Smooth muscle cell (in vitro differentiated cells): ENCODE results near the gene IMMT. TPM values are rescaled to one million over a fixed set of nuclear protein-coding genes. Genes with fewer than 3 reads are reported as not detected.

Experiments
- DNase-seq: peaks from one replicate; lab custom pipeline; 2025; ENCODE audit not compliant: unreplicated experiment; lab: John Stamatoyannopoulos, UW
- H2AFZ ChIP-seq: fragments of 200-600 bp; sonication (generic); 2 replicates; pipeline ENCODE4 v1.6.0; 2016; ENCODE audit warnings: antibody characterized with exemption, low read depth, mild to moderate bottlenecking
- H3F3A ChIP-seq: fragments of 200-600 bp; sonication (generic); 2 replicates; pipeline ENCODE4 v1.6.0; 2017; ENCODE audit warnings: antibody characterized with exemption, low read depth
- H3K27ac ChIP-seq: fragments of 200-600 bp; sonication (generic); 2 replicates; pipeline ENCODE4 v1.5.1; 2016; ENCODE audit warnings: low read depth, mild to moderate bottlenecking
- H3K27me3 ChIP-seq: fragments of 200-600 bp; sonication (generic); 2 replicates; pipeline ENCODE4 v1.6.1; 2016; ENCODE audit warnings: low read depth, mild to moderate bottlenecking
- H3K36me3 ChIP-seq: fragments of 200-600 bp; sonication (generic); 2 replicates; pipeline ENCODE4 v1.5.1; 2016; ENCODE audit warnings: low read depth
- H3K4me1 ChIP-seq: fragments of 200-600 bp; sonication (generic); 2 replicates; pipeline ENCODE4 v1.5.1; 2016; ENCODE audit warnings: low read depth
- H3K4me2 ChIP-seq: fragments of 200-600 bp; sonication (generic); 2 replicates; pipeline ENCODE4 v1.6.0; 2016; ENCODE audit warnings: mild to moderate bottlenecking
- H3K4me3 ChIP-seq: fragments of 200-600 bp; sonication (generic); 2 replicates; pipeline ENCODE4 v1.5.1; 2016; ENCODE audit warnings: mild to moderate bottlenecking
- H3K79me2 ChIP-seq: fragments of 200-600 bp; sonication (generic); 2 replicates; pipeline ENCODE4 v1.6.0; 2016; ENCODE audit warnings: low read depth, mild to moderate bottlenecking
- H3K9ac ChIP-seq: fragments of 200-600 bp; sonication (generic); 2 replicates; pipeline ENCODE4 v1.6.0; 2016; ENCODE audit warnings: low read depth
- H3K9me3 ChIP-seq: fragments of 200-600 bp; sonication (generic); replicated peaks from 2 replicates; pipeline ENCODE4 v1.5.1; 2016; ENCODE audit warnings: low read depth
- H4K20me1 ChIP-seq: fragments of 200-600 bp; sonication (generic); 2 replicates; pipeline ENCODE4 v1.6.0; 2016; ENCODE audit warnings: low read depth
- WGBS: methylation state at CpG from one replicate; pipeline ENCODE4 v1.1.7; 2016; ENCODE audit warnings: low lambda C conversion rate; 5-methylcytosine and 5-hydroxymethylcytosine counted together
- polyA plus RNA-seq: library from polyadenylated mRNA; unstranded; fragments of >200 nt; fragmentation: Nextera tagmentation; extraction: Ambion mirVana; gene quantifications from 2 replicates; pipeline ENCODE4 v1.2.1, GENCODE V29; 2016
- total RNA-seq: library from RNA; depleted of rRNA; stranded (reverse); fragments of >200 nt; gene quantifications from 2 replicates; pipeline ENCODE4 v1.2.3, GENCODE V29; 2014
- TF ChIP-seq, protein P1 (sequence below): fragments of 200-600 bp; sonication (generic); IDR thresholded peaks from 2 replicates; pipeline ENCODE4 v1.5.1; 2017; ENCODE audit warnings: borderline replicate concordance, mild to moderate bottlenecking, antibody characterized with exemption; ENCODE audit not compliant: insufficient read depth, poor library complexity, severe bottlenecking

Gene IMMT
- total and polyA plus RNA-seq, 2 experiments from 2014 or later: 71.1 to 74.5 TPM

GRCh38 chr2:86172610-86173009 is 22.7 kb downstream of the IMMT start:
- no peak for DNase-seq
- TF ChIP-seq, protein P1, sequence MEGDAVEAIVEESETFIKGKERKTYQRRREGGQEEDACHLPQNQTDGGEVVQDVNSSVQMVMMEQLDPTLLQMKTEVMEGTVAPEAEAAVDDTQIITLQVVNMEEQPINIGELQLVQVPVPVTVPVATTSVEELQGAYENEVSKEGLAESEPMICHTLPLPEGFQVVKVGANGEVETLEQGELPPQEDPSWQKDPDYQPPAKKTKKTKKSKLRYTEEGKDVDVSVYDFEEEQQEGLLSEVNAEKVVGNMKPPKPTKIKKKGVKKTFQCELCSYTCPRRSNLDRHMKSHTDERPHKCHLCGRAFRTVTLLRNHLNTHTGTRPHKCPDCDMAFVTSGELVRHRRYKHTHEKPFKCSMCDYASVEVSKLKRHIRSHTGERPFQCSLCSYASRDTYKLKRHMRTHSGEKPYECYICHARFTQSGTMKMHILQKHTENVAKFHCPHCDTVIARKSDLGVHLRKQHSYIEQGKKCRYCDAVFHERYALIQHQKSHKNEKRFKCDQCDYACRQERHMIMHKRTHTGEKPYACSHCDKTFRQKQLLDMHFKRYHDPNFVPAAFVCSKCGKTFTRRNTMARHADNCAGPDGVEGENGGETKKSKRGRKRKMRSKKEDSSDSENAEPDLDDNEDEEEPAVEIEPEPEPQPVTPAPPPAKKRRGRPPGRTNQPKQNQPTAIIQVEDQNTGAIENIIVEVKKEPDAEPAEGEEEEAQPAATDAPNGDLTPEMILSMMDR: no peak
- Histone ChIP-seq H3K9ac (no peak overlapping the region), H3K79me2 (peaks cover 7% of the 10 kb centered on the region), H3K36me3 (peaks cover 3% of the 10 kb centered on the region), H4K20me1 (peaks cover 16% of the 10 kb centered on the region), H3F3A (no peaks in the 10 kb centered on the region), H2AFZ (no peak overlapping the region), H3K4me1 (no peaks in the 10 kb centered on the region), H3K4me3 (no peak overlapping the region), H3K9me3 (no peaks in the 10 kb centered on the region), H3K27ac (no peak overlapping the region), H3K4me2 (no peak overlapping the region), H3K27me3 (no peaks in the 10 kb centered on the region)
- 82% methylated on average over 2 of the region's 2 CpGs for WGBS

GRCh38 chr2:86171295-86171694 is 24.0 kb downstream of the IMMT start:
- Histone ChIP-seq H3K36me3 (no peaks in the 10 kb centered on the region), H3K4me2 (no peak overlapping the region), H3K4me1 (no peaks in the 10 kb centered on the region), H3K9me3 (no peaks in the 10 kb centered on the region), H3K79me2 (peaks cover 7% of the 10 kb centered on the region), H3K9ac (no peak overlapping the region), H3K27ac (no peak overlapping the region), H3F3A (no peaks in the 10 kb centered on the region), H3K27me3 (no peaks in the 10 kb centered on the region), H4K20me1 (peaks cover 9% of the 10 kb centered on the region), H2AFZ (no peak overlapping the region), H3K4me3 (no peak overlapping the region)
- TF ChIP-seq, protein P1: no peak
- DNase-seq: no peak
- 97% methylated on average over 3 of the region's 3 CpGs for WGBS

GRCh38 chr2:86170449-86170848 is 24.8 kb downstream of the IMMT start:
- H3K27me3 ChIP-seq: no peaks in the 10 kb centered on the region
- H3K9ac ChIP-seq: no peak overlapping the region
- peaks cover under 1% of the 10 kb centered on the region for H4K20me1 ChIP-seq
- TF ChIP-seq, protein P1: no peak
- no peak overlapping the region for H2AFZ ChIP-seq
- no peaks in the 10 kb centered on the region for H3F3A ChIP-seq
- H3K9me3 ChIP-seq: no peaks in the 10 kb centered on the region
- no peaks in the 10 kb centered on the region for H3K79me2 ChIP-seq
- H3K4me2 ChIP-seq: no peak overlapping the region
- no peak overlapping the region for H3K4me3 ChIP-seq
- no peak for DNase-seq
- no peaks in the 10 kb centered on the region for H3K4me1 ChIP-seq
- no peak overlapping the region for H3K27ac ChIP-seq
- 92% methylated on average over 4 of the region's 4 CpGs for WGBS
- peaks cover 7% of the 10 kb centered on the region for H3K36me3 ChIP-seq

DNA sequence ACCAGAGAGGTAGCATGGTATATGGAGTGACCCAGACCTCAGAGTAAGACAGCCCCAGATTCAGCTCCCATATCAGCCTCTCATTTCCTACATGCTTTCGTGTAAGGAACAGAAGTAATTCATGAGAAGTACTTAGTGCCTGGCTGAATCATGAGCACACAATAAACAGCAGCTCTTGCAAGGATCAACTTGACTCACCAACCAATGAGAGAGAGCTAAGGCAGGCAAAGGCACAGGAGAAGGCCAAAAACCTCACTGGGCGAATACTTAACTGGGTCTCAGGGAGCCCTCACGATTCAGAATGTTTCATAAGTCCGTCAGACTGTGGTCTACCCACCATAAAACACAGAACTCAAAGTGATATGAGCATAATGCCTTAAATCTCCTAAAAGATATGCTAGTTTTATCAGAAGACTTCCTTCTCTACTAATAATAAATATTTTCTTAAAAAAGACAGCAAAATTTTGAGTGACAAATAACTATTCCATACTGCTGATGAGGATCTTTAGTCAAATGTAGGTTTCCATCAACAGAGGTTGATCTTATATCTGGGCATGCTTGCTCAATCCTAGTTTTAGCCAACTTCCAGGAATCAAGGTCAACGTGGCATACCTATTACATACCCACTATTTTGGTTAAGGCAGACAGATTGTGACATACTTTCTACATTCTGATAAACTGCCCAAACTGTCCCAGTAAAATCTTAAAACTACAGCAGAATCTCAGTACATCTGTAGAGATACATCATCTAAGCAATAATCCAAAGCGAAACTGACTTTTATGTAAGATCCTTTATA is 34.9 kb downstream of the IMMT start:
- H3K36me3 ChIP-seq: peaks cover 21% of the 10 kb centered on the region
- H3F3A ChIP-seq: no peaks in the 10 kb centered on the region
- H3K27ac ChIP-seq: no peak overlapping the region
- no peak overlapping the region for H3K4me2 ChIP-seq
- no peak overlapping the region for H2AFZ ChIP-seq
- no peaks in the 10 kb centered on the region for H3K27me3 ChIP-seq
- no peak overlapping the region for H3K4me3 ChIP-seq
- H3K4me1 ChIP-seq: no peaks in the 10 kb centered on the region
- TF ChIP-seq, protein P1: no peak
- no peaks in the 10 kb centered on the region for H3K9me3 ChIP-seq
- no peak overlapping the region for H3K9ac ChIP-seq
- peaks cover 5% of the 10 kb centered on the region for H4K20me1 ChIP-seq
- WGBS: 92% methylated on average over 6 of the region's 6 CpGs
- no peaks in the 10 kb centered on the region for H3K79me2 ChIP-seq
- DNase-seq: no peak
